DMS 273 treated with DMSO at 0.1 percent for 48 hours (cell line): ENCODE data around the gene ARFGAP2.

Experiments used
- DNase-seq: peaks from one replicate; lab custom pipeline; 2025; lab: John Stamatoyannopoulos, UW

The ARFGAP2 gene

DNA sequence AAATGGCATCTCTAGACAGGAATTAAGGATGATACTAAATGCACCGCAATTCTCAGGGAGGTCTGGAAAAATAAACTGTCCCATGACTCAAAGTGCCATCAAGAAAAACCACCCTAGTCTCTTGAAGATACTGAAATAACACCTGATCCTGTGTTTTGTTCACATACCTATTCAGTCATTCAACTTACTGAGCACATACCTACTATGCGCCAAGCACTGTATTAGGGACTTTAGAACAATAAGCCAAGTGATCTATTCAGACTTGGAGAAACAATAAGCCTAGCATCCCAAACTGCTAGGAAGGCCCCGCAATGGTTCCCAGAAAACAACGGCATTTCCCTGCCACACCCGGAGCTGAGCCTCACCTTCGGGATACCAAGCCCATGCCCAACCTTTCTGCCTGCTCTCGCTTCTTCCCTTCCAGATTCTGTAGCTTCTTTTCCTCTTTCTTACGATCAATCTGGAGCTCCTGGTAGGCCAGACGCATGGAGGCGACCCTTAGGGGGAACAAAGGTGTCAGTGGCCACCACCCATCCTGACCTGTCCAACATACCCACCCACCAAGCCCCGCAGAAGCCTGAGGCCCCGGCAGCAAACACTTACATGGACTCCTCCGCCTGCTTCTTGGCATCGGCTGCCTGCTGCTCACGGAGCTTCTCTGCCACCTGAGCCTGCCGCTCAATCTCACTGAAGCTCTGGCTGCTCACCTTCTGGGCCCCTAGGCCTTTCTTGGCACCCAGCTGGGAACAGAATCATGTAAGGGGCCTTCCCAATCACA, 5.4 kb downstream of the ARFGAP2 start:
- DNase-seq, result no peak

DNA sequence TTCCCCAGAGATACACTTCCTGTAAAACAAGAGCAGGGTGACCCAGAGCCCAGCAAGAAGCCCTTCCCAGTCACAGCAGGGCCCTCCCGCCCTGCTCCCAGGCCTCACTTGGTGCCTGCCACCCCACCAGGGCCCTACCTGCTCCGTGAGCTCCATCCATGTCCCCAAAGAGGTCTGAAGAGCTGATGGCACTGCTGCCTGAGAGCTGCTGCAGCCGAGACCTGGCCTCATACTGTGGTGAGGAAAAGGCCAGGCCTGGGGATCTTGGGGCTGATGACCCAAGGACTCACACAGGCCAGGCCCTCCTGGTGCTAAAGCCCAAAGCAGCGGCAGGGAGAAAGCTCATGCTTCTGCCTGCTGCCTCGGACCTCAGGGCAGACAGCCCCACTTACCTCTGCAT, 10.3 kb downstream of the ARFGAP2 start:
- DNase-seq, result no peak

DNA sequence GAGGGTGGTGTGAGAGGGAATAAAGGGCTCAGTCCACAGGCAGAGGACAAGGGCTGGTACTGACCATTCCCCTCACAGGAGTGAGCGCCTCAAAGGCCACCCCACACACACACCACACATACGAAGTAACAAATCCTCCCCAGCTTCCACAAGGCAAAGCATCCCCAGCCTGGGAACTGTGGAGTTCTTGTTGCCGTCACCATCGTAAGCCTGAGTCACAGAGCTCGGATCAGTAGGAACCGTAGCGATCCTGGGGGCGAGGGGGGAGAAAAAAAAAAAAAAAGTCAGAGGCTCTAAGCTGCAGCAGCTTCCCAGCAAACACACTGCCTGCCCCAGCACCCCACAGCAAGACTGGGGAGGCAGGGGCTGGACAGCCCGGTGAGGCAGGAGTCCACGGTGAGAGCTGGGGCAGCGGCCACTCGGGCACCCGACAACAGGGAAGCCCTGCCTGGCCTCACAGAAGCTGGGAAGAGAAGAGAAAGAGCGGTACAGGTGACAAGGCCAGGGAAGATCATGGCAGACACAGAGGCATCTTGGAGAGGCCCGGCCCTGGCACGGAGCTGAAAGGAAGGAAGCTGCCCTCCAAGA, 11.3 kb downstream of the ARFGAP2 start:
- DNase-seq, result no peak

DNA sequence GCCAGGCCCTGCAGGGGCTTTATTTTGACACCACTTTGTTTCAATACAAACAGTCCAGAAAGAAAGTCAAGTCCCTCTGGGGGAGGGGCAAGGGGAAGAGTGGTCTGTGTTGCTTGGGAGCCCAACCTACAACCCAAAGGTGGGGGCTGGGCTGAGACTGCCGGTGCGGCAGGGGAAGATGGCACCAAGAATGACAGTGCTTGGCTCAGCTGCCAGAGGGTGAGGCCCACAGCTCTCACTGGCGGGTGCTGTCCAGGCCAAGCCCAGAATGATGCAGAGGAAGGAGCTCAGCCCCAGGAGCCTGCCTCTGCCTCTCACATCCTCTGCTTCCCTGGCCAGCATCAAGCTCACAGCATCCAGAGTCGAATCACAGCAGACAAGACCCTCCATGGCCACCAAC, 12.4 kb downstream of the ARFGAP2 start:
- DNase-seq, result no peak

DNA sequence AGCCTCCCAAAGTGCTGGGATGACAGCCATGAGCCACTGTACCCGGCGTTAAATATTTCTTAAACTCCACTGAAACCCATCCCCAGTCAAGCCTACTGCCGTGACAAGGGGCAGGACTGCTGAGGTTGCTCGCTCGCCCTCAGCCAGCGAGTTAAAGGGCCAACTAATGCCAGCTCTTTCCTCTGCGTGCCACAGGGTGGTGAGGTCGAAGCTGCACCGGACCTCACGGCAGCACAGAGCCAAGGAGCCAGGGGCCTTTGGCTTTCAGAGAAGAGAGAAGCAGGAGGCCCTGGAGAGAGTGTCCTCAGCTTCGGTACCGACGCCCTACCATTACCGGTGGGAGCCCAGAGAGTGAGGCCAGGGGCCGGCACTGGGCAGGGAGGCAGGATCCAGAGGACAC, 12.8 kb downstream of the ARFGAP2 start:
- no peak for DNase-seq

DNA sequence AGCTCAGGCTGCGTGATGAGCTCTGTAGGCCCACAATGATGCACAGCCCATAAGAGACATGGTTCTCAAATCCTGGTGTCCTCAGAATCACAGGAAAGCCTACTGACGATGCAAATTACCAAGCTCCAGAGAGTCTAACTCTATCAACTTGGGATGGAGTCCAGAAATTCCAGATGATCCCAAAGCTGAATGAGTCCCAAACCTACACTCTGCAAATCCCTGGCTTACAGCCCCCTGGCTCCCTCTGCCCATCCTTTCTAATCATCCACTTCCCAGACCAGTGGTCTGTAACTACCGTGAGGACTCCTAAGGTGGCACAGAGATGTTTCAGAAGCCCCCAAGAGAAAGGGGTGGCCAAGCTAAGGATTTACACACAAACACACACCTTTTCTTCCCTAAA, 13.5 kb downstream of the ARFGAP2 start:
- no peak for DNase-seq

DNA sequence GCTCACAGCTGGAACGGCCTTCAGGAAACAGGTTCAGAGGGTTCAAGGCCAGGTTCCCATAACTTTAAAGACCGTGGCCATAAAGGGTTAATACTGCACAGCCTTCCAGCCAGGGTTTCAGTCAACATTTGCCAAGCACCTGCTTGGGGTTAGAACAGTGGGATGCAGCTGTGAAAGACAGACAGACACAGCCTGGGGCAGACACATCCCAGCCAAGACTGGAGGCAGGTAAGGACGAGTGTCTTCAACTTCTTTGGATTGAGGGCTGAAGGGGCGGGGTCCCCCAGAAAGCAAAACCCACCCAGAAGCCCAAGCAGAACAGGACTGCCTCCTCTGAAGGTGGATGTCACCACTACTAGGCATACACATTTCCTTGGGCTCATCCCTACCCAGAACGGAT, 14.3 kb downstream of the ARFGAP2 start:
- no peak for DNase-seq

DNA sequence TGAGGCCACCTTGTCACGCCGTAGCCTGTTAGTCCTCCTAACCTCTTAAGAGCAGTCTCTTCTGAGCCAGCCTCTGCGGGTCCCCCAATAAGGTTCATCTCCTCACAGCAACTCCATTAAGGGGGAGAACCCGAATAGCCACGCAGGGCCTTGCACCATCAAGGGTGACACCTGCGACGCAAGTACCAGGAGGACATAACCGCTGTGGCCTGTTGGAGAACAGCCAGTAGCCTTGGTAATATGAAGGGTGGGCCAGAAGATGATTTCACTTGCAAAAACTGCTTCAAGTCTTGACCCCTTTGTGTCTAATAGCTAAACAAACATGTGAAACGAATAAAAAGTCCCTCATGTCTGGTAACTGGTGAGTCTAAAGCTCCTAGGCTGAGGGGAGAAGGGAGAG, 14.8 kb downstream of the ARFGAP2 start:
- DNase-seq, result no peak

DNA sequence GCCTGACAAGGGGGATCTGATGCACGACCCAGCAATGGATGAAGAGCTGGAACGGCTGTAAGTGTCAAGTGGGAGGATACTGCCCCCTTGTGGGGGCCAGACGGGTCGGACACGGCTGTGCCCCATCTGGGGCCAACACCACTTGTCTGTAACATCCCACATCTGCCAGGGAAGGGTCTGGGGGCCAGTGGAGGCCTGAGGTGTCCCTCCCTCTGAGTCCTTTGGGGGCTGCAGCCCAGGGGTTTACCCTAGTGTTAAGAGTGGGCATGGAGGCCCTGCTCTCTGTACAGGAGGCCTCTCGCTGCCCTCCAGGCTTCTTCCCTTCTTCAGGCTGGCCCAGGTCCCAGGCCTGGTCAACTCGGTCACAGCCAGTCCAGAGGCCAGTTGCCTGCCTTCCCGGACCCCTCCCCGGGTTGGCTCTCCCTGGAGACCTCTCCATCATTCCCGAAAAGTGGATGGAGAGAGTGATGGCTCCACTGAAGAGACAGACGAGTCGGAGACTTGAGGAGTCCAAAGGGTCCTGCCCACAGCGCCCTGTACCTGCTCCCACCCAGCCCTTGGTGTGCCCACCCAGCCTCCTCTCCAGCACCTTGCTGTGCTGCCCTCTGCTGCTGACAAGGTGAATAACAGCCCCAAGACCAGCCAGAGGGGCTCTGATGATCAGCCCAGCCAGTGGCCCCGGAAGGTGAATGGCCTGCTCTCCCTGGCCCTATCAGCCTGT, 15.4 kb downstream of the ARFGAP2 start:
- peak; percentile 11 for DNase-seq

DNA sequence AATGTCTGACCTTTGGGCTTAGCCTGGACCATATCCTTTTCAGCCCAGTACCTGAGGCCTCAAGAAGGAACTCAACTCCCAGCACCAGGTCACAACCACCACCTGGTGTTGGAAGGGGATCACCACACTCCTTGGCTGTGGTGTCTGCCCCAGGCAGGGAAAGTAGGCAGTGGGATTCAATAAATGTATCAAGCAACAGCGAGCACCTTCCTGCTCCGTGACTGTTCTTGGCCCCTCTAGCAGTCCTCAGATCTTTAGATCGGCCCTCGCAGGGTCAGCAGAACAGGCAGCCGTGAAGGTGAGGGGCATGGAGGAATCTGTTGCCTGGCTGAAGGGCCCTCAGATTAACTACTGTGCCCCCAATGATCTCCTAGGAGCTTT, 15.9 kb downstream of the ARFGAP2 start:
- DNase-seq, result no peak

DNA sequence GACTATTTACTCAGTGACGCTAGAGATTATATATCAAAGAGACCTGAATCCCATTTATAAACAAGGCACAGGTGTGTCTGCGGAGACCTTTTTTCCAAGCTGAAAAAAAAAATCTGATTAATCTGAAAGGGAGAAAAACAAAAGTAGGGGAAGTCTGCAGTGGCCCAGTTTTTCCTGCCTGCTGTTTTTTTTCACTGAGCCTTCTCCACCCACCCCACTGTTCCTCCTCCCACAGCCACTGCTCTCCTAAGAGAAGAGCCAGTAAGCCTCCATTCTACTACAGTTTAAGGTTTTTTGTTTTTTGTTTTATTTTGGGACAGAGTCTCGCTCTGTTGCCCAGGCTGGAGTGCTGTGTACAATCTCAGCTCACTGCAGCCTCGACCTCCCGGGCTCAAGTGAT, 18.4 kb downstream of the ARFGAP2 start:
- DNase-seq, result no peak

DNA sequence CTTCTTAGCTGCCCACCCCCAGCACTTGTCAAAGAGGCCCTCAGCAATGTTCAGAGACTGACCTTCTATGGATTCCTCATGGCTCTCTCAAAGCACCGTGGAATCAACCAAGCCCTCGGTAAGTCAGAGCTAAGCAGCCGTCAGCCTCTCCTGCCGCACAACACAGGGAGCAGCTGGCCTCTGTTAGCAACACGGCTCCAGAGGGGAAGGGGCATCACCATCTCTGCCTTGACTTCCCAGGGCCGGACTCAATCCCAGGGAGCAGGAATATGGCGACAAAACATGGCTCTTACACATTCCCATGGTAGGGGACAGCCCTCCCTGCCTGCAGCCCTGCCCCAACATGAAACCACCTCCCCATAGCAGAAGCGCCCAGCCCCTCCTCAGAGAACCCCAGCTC, 18.9 kb downstream of the ARFGAP2 start:
- DNase-seq, result no peak

DNA sequence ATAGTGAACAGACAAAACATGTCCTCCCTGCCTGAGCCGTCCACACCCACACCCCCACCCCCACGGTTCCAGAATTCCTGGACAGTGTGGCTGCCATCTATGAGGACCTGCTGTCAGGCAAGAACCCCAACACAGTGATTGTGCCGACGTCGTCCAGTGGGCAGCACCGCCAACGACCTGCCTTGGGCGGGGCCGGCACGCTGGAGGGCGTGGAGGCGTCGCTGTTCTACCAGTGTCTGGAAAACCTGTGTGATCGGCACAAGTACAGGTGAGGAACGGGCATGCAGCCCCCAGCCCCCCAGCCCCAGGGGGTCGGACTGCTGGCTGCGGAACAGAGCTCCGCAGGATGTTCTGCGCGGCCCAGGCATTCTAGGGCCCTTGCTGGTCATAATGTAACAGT, 19.7 kb downstream of the ARFGAP2 start:
- DNase-seq, result no peak

DNA sequence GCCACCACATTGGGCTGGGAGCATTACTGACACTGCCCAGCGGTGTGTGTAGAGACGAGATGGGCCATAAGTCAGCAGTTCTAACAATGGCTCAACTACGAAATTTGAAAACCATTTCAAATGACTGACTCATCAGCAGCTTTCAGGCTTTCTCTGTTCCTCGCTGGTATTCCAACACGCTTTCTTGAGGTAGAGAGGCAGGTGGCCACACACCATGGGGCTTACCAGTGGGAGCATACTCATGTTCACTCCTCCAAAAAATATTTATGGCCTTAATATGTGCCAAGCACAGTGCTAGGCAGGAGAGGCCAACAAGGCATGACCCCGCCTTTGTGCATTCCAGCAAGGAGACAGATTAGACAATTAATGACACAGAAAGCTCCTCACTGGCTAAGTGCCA, 20.3 kb downstream of the ARFGAP2 start:
- DNase-seq, result no peak

DNA sequence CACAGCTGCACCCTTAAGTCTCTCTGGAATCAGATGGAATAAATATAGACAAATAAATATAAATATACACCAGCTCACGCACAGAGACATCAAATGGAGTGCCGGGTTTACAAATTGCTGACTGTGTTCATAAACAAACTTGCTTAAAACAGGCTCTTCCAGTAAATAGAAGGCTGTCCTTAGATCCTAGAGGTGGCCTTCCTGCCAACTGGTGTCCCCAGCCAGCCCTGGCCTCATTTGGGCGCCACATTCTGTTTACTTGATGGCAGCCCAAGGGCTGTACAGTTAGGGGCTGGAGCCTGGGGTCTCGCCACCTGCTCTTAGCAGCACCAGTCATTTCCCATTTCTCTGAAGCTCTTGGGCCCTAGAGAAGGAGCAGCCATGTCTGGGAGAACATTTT, 20.8 kb downstream of the ARFGAP2 start:
- DNase-seq, result no peak

DNA sequence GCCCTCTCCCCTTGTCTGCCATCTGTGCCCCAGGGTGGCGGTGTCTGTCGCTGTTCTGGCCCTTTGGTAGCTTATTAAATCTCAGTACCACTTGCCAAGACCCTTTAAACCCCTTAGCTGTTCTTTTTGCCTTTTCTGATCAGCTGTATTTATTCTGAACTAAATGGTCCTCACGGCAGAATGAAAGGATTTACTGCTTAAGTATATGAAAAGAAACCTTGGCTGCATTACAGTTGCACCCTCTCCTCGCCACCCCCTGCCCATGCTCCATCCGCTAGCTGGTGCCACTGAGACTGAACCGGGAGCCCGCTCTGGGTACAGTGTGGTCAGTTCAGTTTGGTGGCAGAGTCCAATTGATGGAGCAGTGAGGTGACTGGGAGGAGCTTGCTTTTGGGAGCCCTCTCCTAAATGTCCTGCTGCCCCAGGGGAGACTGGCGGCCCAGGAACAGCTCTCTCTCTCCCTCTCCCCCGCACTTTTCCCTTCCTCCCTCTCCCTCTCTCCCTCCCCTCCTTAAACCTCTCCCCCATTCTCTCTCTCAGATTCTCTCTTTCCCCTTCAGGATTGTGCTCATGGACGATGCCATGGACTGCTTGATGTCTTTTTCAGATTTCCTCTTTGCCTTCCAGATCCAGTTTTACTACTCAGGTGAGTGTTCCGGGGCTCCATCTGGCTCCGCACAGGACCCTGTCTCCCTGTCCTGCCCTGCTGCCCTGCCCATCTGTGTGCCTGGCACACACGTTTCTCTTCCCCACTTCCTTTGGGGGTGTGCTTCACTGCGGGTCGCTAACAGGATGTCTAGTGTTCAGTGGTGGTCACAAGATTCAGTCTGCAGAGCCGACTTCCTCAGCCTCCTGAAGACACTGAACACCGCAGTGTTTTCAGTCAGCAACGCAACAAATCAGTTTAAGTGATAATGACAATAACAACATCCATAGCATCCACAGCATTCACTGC, 21.8 kb downstream of the ARFGAP2 start:
- DNase-seq, result no peak

DNA sequence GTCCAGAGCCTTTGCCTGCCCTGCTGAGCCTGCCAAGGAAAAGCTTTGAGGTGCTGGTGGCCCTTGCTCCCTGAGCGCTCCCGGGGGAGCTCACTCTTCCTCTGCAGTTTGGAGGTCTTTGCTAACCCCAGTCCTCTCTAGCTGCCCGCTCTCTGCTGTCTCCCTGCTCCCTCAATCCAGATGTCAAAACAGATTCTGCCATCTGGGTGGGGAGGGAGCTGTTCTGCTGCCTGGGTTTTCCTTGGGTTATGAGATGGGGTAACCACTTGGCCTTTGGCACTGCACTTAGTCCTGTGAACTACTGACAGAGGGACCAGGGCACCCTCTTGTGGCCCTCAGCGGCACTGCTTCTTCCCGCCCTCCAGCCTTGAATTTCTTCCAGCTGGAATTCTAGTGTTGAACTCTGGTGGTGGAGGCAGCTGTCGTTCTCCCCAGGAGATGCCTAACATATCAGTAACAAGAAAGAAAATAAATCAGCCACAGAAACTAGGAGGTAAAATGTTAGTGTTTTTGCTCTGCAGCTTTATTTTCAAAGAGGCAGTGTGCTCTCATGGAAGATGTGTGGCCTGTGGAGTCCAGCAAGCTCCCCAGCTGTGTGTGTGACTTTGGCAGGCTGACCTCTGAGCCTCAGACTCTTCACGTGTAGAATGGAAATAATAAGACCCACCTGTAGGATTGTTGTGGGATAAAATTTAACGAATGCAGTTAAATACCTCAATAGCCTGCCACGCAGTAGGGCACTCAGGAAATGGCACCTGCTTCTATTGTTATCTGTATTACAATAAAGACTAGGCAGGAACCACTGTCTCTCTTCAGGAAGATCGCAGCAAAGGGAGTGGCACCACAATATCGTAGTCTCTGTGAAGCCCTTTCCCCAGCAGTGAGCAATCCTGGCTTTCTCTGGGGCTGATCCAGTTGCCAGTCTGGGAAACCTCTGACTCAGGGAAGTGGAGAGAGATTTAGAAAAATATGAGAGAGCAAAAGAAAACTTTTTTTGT, 23.4 kb downstream of the ARFGAP2 start:
- peak; percentile 73 for DNase-seq

DNA sequence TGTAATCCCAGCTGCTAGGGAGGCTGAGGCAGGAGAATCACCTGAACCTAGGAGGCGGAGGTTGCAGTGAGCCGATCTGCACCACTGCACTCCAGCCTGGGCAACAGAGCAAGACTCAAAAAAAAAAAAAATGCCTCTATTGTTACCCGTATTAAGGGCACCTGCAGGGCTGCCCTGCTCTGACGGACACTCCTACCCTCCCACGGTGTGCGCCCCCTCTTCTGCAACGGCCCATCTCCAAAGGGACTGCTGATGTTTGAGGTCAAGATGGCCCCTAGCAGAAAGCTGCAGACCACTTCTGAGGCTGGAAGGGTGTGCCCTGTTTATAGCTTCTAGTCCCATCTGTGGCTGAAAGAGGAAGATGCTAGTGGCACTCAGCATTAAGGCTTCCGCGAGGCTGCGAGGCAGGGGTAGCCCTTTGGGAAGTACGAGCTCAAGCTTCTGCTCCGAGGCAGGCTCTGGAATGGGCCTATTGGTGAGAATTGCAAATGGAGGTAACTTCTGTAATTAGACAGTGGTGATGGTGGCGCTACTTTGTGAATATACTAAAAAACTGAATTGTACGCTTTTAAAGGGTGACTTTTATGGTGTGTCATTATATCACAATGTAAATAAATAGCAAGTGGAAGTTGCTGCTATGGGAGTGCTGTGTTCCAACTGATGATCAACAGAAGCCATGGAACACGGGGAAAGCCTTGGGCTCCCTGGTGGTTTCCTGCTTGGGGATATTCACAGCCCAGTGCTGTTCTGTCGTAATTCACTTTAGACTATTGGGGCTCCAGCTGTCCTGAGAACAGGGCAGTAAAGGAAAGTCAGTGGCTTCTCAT, 24.3 kb downstream of the ARFGAP2 start:
- no peak for DNase-seq

DNA sequence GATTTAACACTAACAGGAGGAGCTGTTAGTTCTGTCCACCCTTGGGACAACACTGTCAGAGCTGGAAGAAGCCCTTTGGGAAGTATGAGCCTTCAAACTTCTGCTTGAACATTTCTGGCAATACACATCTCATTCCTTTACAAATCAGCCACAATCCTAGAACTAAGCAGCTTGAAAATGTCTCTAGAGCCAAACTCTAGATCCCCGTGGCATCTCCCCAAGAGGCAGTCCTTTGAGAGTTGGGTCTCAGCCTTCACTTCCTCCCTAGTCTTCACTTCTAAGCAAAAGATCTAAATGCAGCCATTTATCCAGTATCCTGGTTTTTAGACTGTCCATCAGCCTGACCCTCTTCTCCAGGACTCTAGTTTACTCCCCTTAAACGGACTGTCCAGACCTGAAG, 26.9 kb downstream of the ARFGAP2 start:
- no peak for DNase-seq

DNA sequence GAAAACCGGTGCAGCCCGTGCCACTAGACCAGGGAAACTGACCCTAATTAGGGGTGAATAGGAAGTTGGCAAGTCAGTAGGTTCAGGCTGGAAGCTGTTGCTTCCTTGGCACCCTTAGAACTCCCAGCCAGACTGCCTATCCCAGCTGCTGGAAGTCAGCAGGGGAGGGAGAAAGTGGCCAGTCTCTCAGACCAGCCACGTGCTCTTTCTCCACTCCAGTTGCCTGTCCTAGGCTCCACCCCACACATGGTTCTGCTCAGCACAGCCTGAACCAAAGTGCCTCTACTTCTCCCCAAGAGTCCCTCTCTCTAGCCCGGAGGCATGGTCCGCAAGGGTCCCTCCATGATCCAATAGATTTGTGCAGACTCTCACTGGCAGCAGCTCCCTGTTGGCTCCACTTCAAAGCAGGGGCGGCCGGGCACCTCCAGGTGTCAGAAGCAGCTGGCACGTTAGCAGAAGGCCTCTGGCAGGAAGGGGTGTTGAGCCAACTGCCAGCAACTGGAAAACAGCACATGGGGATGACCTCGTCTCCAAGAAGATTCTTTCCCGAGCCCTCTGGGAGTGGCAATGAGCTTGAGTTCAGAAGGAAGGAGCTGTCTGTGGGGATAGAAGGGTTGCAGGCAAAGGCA, 27.7 kb downstream of the ARFGAP2 start:
- DNase-seq, result peak; percentile 73
